Glutamatergic neuron (in vitro differentiated cells): ENCODE results near the gene VEPH1. TPM values are rescaled to one million over a fixed set of nuclear protein-coding genes. Genes with fewer than 3 reads are reported as not detected.

Experiments used
- DNase-seq: peaks from one replicate; pipeline ENCODE4 v3.0.0; 2022
- H3K27ac Mint-ChIP-seq: one replicate; pipeline ENCODE4 v1.8.0; 2020; ENCODE audit warnings: mild to moderate bottlenecking, mixed read lengths, inconsistent platforms; ENCODE audit not compliant: unreplicated experiment
- H3K27me3 Mint-ChIP-seq: one replicate; pipeline ENCODE4 v1.8.0; 2020; ENCODE audit warnings: mild to moderate bottlenecking, moderate library complexity, mixed read lengths, inconsistent platforms; ENCODE audit not compliant: unreplicated experiment
- H3K36me3 Mint-ChIP-seq: one replicate; pipeline ENCODE4 v1.8.0; 2020; ENCODE audit warnings: mild to moderate bottlenecking, mixed read lengths, inconsistent platforms; ENCODE audit not compliant: unreplicated experiment
- H3K4me1 Mint-ChIP-seq: one replicate; pipeline ENCODE4 v1.8.0; 2020; ENCODE audit warnings: mild to moderate bottlenecking, low read depth, mixed read lengths, inconsistent platforms; ENCODE audit not compliant: unreplicated experiment
- H3K4me3 Mint-ChIP-seq: one replicate; pipeline ENCODE4 v1.8.0; 2020; ENCODE audit warnings: mild to moderate bottlenecking, mixed read lengths, inconsistent platforms; ENCODE audit not compliant: unreplicated experiment
- H3K9me3 Mint-ChIP-seq: one replicate; pipeline ENCODE4 v1.8.0; 2020; ENCODE audit warnings: mild to moderate bottlenecking, moderate library complexity, mixed read lengths, inconsistent platforms; ENCODE audit not compliant: unreplicated experiment
- total RNA-seq: library from RNA; stranded (reverse); fragmentation: NEBNext Ultra II Directional; extraction: Animal tissue kit (Norgen Biotek cat#: 25700); gene quantifications from one replicate; pipeline ENCODE4 v1.2.1, GENCODE V29; 2021; ENCODE audit not compliant: unreplicated experiment
- TF ChIP-seq, protein P1 (sequence below): fragments of 200-600 bp; sonication (generic); IDR thresholded peaks from one replicate; pipeline ENCODE4 v1.5.0; 2021; ENCODE audit not compliant: partially characterized antibody, unreplicated experiment

The VEPH1 gene
- total RNA-seq, 1 donor from 2014 or later: 9.3 TPM

DNA sequence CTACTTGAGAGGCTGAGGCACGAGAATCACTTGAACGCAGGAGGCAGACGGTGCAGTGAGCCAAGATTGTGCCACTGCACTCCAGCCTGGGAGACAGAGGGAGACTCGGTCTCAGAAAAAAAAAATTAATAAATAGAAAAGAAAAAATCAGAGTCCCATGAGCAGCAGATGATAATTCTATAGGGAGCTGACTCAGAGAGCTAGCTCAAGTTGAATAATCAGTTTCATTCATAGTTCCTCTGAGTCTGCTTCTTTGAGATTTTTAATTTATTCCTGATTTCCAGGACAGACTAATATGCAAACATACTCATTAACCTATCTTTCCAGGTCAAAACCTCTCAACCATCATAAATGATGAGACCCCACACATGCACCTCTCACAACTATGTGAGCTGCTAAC lies 121.6 kb downstream of the VEPH1 start:
- DNase-seq: no peak
- H3K4me1 Mint-ChIP-seq: no peaks in the 10 kb centered on the region
- no peaks in the 10 kb centered on the region for H3K9me3 Mint-ChIP-seq
- no peaks in the 10 kb centered on the region for H3K27me3 Mint-ChIP-seq
- no peak overlapping the region for H3K4me3 Mint-ChIP-seq
- H3K36me3 Mint-ChIP-seq: no peaks in the 10 kb centered on the region
- no peak overlapping the region for H3K27ac Mint-ChIP-seq
- TF ChIP-seq, protein P1, sequence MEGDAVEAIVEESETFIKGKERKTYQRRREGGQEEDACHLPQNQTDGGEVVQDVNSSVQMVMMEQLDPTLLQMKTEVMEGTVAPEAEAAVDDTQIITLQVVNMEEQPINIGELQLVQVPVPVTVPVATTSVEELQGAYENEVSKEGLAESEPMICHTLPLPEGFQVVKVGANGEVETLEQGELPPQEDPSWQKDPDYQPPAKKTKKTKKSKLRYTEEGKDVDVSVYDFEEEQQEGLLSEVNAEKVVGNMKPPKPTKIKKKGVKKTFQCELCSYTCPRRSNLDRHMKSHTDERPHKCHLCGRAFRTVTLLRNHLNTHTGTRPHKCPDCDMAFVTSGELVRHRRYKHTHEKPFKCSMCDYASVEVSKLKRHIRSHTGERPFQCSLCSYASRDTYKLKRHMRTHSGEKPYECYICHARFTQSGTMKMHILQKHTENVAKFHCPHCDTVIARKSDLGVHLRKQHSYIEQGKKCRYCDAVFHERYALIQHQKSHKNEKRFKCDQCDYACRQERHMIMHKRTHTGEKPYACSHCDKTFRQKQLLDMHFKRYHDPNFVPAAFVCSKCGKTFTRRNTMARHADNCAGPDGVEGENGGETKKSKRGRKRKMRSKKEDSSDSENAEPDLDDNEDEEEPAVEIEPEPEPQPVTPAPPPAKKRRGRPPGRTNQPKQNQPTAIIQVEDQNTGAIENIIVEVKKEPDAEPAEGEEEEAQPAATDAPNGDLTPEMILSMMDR: no peak

DNA sequence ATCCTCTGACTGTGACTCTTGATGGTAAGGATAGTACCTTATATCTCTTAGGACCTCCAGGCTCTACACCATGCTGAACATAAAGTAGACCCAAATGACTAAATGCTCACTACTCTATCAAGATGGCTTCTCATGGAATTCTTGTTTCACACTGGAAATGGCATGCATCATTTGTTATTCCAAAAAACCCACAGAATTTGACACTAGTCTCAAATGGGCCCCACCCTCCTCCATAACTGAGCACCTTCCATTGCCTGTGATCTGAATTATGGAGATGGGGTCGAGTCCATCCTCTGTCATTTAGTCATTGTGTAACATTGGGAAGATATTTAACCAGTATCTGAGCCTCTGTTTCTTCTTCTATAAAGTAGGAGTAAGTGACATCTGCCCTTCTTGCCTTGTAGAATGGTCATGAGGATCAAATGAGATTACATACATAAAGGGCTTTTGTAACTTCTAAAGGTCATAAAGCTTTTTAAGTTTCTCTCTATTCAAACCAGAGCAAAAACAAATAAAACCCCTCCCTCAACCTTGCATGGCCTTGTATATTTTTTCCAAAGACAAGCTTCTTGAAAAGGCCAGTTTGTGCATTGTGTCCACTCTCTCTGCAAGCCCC lies 123.6 kb downstream of the VEPH1 start:
- no peak overlapping the region for H3K4me3 Mint-ChIP-seq
- no peaks in the 10 kb centered on the region for H3K36me3 Mint-ChIP-seq
- TF ChIP-seq, protein P1: no peak
- no peaks in the 10 kb centered on the region for H3K9me3 Mint-ChIP-seq
- no peaks in the 10 kb centered on the region for H3K27me3 Mint-ChIP-seq
- no peaks in the 10 kb centered on the region for H3K4me1 Mint-ChIP-seq
- H3K27ac Mint-ChIP-seq: no peak overlapping the region
- no peak for DNase-seq

DNA sequence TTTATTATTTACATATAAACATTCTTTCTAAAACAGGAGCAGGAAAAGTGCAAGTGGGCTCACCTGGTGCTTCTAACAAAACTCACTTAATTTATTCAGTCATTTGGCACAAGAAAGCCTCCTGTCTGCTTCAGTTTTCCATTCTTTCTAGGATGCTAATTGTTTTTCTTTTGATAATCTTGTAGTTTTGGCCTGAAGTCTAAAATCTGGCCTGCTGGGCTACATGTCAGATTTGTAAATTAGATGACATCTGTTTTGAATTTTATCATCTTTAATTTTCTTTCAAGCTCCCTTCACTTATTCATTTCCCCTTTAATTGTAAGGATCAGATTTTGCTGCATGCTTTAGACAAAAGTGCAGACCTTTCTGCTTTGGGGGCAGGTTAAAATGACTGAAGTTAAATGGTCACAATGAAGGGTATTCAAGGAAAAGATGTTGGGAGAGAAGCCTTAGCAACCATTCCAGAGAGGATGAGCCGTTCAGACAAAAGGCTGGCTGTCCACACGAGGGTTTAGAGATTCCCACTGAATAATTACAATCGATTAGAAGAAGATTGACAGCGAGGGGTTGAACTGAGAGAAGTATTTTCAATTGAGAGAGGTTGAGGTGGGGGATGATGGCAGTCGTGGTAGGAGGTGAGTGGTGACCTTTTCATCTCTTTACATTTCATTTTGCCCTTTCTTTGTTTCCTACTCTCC lies 126.5 kb downstream of the VEPH1 start:
- no peak overlapping the region for H3K4me3 Mint-ChIP-seq
- no peak for DNase-seq
- no peaks in the 10 kb centered on the region for H3K27me3 Mint-ChIP-seq
- no peaks in the 10 kb centered on the region for H3K4me1 Mint-ChIP-seq
- H3K27ac Mint-ChIP-seq: no peak overlapping the region
- no peaks in the 10 kb centered on the region for H3K36me3 Mint-ChIP-seq
- H3K9me3 Mint-ChIP-seq: no peaks in the 10 kb centered on the region
- TF ChIP-seq, protein P1: no peak

DNA sequence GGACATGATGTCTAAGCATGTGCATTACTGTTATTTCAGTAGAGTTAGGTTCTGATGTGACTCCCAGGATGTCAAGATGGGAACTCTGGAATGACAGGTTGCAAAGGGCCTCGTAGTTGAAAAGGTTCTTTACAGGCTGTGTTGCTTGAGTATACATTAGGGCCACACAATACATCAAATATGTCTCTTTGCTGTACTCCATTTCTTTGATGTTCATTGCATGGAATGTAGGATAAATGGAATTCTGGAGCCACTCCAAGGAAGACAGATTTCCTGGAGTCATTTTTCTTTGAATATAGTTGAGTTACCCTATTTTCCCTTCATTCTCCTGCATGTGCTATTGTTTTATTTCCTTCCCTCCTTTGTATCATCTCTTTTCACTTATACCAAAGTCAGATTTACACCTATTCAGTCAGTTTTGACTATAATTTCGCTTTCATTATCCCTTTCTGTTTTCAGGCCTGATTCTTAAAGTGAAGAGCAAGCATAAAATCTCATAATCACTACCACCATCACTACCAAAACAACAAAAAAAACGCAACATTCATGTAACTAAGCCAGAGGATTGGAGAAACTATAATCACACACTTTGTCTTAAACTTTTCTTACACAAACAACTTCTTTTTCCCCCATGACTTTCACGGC lies 127.8 kb downstream of the VEPH1 start:
- TF ChIP-seq, protein P1: no peak
- Mint-ChIP-seq H3K36me3 (no peaks in the 10 kb centered on the region), H3K27ac (no peak overlapping the region), H3K9me3 (no peaks in the 10 kb centered on the region), H3K4me1 (no peaks in the 10 kb centered on the region), H3K27me3 (no peaks in the 10 kb centered on the region), H3K4me3 (no peak overlapping the region)
- no peak for DNase-seq

DNA sequence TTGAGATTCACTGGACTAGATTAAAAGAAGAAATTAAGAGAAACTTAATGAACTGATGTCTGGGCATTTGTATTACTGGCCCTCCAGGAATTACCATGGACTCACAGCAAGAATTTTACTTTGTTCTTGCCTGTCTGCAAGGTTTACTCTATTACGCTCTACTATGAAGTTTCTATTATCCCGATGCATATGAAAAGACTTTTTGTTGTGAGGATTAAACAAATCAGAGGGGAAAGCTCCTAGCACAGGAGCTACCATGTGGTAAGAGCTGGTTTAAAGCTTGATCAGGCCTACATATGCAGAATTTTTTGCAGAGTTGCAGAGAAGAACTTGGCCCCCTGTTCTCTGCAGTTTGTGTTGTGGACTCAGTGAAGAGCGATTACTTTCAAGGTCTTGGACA lies 128.3 kb downstream of the VEPH1 start:
- H3K4me3 Mint-ChIP-seq: no peak overlapping the region
- TF ChIP-seq, protein P1: no peak
- H3K4me1 Mint-ChIP-seq: peaks cover 5% of the 10 kb centered on the region
- H3K27me3 Mint-ChIP-seq: no peaks in the 10 kb centered on the region
- H3K27ac Mint-ChIP-seq: no peak overlapping the region
- no peak for DNase-seq
- no peaks in the 10 kb centered on the region for H3K9me3 Mint-ChIP-seq
- H3K36me3 Mint-ChIP-seq: no peaks in the 10 kb centered on the region
